Memory B cell (primary cell): Measurements from ENCODE around the gene IL1RAPL2.

Source experiments
- ATAC-seq: fragments of 150-1000 bp; cut with Tn5 transposase; 2 replicates; pipeline ENCODE4 v1.10.0; 2021; ENCODE audit warnings: low read depth, mild to moderate bottlenecking, moderate library complexity
- DNase-seq, 2 donors: peaks; one replicate each; pipeline ENCODE4 v3.0.0; 2022; ENCODE audit warnings: low spot score in 2 of 2
- H3K27ac Mint-ChIP-seq: one replicate; pipeline ENCODE4 v1.8.0; 2022; ENCODE audit warnings: mild to moderate bottlenecking, moderate library complexity, mixed read lengths
- H3K27me3 Mint-ChIP-seq: one replicate; pipeline ENCODE4 v1.8.0; 2022; ENCODE audit warnings: mixed read lengths
- H3K36me3 Mint-ChIP-seq: one replicate; pipeline ENCODE4 v1.8.0; 2022; ENCODE audit warnings: mild to moderate bottlenecking, mixed read lengths
- H3K4me1 Mint-ChIP-seq: one replicate; pipeline ENCODE4 v1.8.0; 2022; ENCODE audit warnings: mixed read lengths
- H3K4me3 Mint-ChIP-seq: one replicate; pipeline ENCODE4 v1.8.0; 2022; ENCODE audit warnings: mild to moderate bottlenecking, moderate library complexity, mixed read lengths
- H3K9me3 Mint-ChIP-seq: one replicate; pipeline ENCODE4 v1.8.0; 2022; ENCODE audit warnings: mixed read lengths

IL1RAPL2 gene

GRCh38 chrX:105136786-105137185 is 570.8 kb downstream of the IL1RAPL2 start:
- no peak for ATAC-seq
- no peak overlapping the region for H3K4me3 Mint-ChIP-seq

GRCh38 chrX:105150036-105150435 is 584.0 kb downstream of the IL1RAPL2 start:
- no peak for ATAC-seq
- no peak overlapping the region for H3K27ac Mint-ChIP-seq
- no peaks in the 10 kb centered on the region for H3K4me1 Mint-ChIP-seq
- DNase-seq = no peak
- no peak overlapping the region for H3K4me3 Mint-ChIP-seq
- H3K27me3 Mint-ChIP-seq = no peaks in the 10 kb centered on the region
- H3K36me3 Mint-ChIP-seq = no peaks in the 10 kb centered on the region
- H3K9me3 Mint-ChIP-seq = no peaks in the 10 kb centered on the region

More at GRCh38 chrX:105136786-105137185, 570.8 kb downstream of the IL1RAPL2 start:
- no peaks in the 10 kb centered on the region for H3K4me1 Mint-ChIP-seq
- H3K36me3 Mint-ChIP-seq = no peaks in the 10 kb centered on the region
- DNase-seq = no peak
- peaks cover 1% of the 10 kb centered on the region for H3K9me3 Mint-ChIP-seq
- H3K27me3 Mint-ChIP-seq = no peaks in the 10 kb centered on the region
- H3K27ac Mint-ChIP-seq = no peak overlapping the region

GRCh38 chrX:105150557-105150956 is 584.6 kb downstream of the IL1RAPL2 start:
- Mint-ChIP-seq H3K4me1 (no peaks in the 10 kb centered on the region), H3K9me3 (no peaks in the 10 kb centered on the region), H3K27me3 (no peaks in the 10 kb centered on the region), H3K27ac (no peak overlapping the region), H3K4me3 (no peak overlapping the region), H3K36me3 (no peaks in the 10 kb centered on the region)
- ATAC-seq (no peak), DNase-seq (no peak)

- no peaks in the 10 kb centered on the region for H3K27me3 Mint-ChIP-seq
- no peak for ATAC-seq
- H3K4me1 Mint-ChIP-seq = no peaks in the 10 kb centered on the region
- no peaks in the 10 kb centered on the region for H3K36me3 Mint-ChIP-seq
- no peaks in the 10 kb centered on the region for H3K9me3 Mint-ChIP-seq
- H3K27ac Mint-ChIP-seq = no peak overlapping the region
- no peak overlapping the region for H3K4me3 Mint-ChIP-seq
- DNase-seq = no peak
These were observed 601.2 kb downstream of the IL1RAPL2 start for GRCh38 chrX:105167233-105167632.

- DNase-seq (no peak), ATAC-seq (no peak)
- H3K9me3 Mint-ChIP-seq = no peaks in the 10 kb centered on the region
- no peak overlapping the region for H3K4me3 Mint-ChIP-seq
- no peaks in the 10 kb centered on the region for H3K27me3 Mint-ChIP-seq
- H3K36me3 Mint-ChIP-seq = no peaks in the 10 kb centered on the region
- H3K4me1 Mint-ChIP-seq = no peaks in the 10 kb centered on the region
- no peak overlapping the region for H3K27ac Mint-ChIP-seq
These were observed 602.6 kb downstream of the IL1RAPL2 start for GRCh38 chrX:105168577-105168976.

GRCh38 chrX:105173071-105173470 is 607.1 kb downstream of the IL1RAPL2 start:
- DNase-seq (no peak), ATAC-seq (no peak)
- no peaks in the 10 kb centered on the region for H3K4me1 Mint-ChIP-seq
- H3K36me3 Mint-ChIP-seq = no peaks in the 10 kb centered on the region
- H3K9me3 Mint-ChIP-seq = peaks cover 2% of the 10 kb centered on the region
- H3K4me3 Mint-ChIP-seq = no peak overlapping the region
- no peaks in the 10 kb centered on the region for H3K27me3 Mint-ChIP-seq
- no peak overlapping the region for H3K27ac Mint-ChIP-seq

GRCh38 chrX:105179644-105180043 is 613.6 kb downstream of the IL1RAPL2 start:
- no peak for ATAC-seq
- Mint-ChIP-seq H3K27ac (no peak overlapping the region), H3K9me3 (no peaks in the 10 kb centered on the region), H3K4me1 (no peaks in the 10 kb centered on the region), H3K36me3 (no peaks in the 10 kb centered on the region), H3K4me3 (no peak overlapping the region), H3K27me3 (no peaks in the 10 kb centered on the region)
- DNase-seq = no peak

GRCh38 chrX:105189093-105189492 is 623.1 kb downstream of the IL1RAPL2 start:
- Mint-ChIP-seq H3K9me3 (no peaks in the 10 kb centered on the region), H3K36me3 (no peaks in the 10 kb centered on the region), H3K4me3 (no peak overlapping the region), H3K4me1 (no peaks in the 10 kb centered on the region), H3K27ac (no peak overlapping the region), H3K27me3 (no peaks in the 10 kb centered on the region)
- ATAC-seq (no peak), DNase-seq (no peak)

- no peak overlapping the region for H3K27ac Mint-ChIP-seq
These were observed 624.4 kb downstream of the IL1RAPL2 start for GRCh38 chrX:105190252-105190853.

GRCh38 chrX:105191878-105192277 is 625.9 kb downstream of the IL1RAPL2 start:
- no peaks in the 10 kb centered on the region for H3K9me3 Mint-ChIP-seq
- ATAC-seq = no peak

More at GRCh38 chrX:105190252-105190853, 624.4 kb downstream of the IL1RAPL2 start:
- Mint-ChIP-seq H3K4me1 (no peaks in the 10 kb centered on the region), H3K27me3 (no peaks in the 10 kb centered on the region), H3K36me3 (no peaks in the 10 kb centered on the region), H3K4me3 (no peak overlapping the region), H3K9me3 (no peaks in the 10 kb centered on the region)
- no peak for ATAC-seq
- DNase-seq = peak; percentile 3 to 18

GRCh38 chrX:105209406-105209805 is 643.4 kb downstream of the IL1RAPL2 start:
- Mint-ChIP-seq H3K4me1 (no peaks in the 10 kb centered on the region), H3K4me3 (no peak overlapping the region), H3K36me3 (no peaks in the 10 kb centered on the region), H3K27me3 (no peaks in the 10 kb centered on the region), H3K27ac (no peak overlapping the region), H3K9me3 (no peaks in the 10 kb centered on the region)
- DNase-seq (no peak), ATAC-seq (no peak)

More at GRCh38 chrX:105191878-105192277, 625.9 kb downstream of the IL1RAPL2 start:
- DNase-seq = no peak
- no peak overlapping the region for H3K4me3 Mint-ChIP-seq
- H3K27ac Mint-ChIP-seq = no peak overlapping the region
- no peaks in the 10 kb centered on the region for H3K27me3 Mint-ChIP-seq
- no peaks in the 10 kb centered on the region for H3K4me1 Mint-ChIP-seq
- no peaks in the 10 kb centered on the region for H3K36me3 Mint-ChIP-seq

GRCh38 chrX:105210258-105210657 is 644.3 kb downstream of the IL1RAPL2 start:
- Mint-ChIP-seq H3K4me1 (no peaks in the 10 kb centered on the region), H3K27ac (no peak overlapping the region)

GRCh38 chrX:105211066-105211575 is 645.1 kb downstream of the IL1RAPL2 start:
- H3K36me3 Mint-ChIP-seq = no peaks in the 10 kb centered on the region
- peaks cover 7% of the 10 kb centered on the region for H3K9me3 Mint-ChIP-seq
- no peak overlapping the region for H3K27ac Mint-ChIP-seq
- H3K4me3 Mint-ChIP-seq = no peak overlapping the region
- no peak for DNase-seq
- no peaks in the 10 kb centered on the region for H3K4me1 Mint-ChIP-seq
- no peaks in the 10 kb centered on the region for H3K27me3 Mint-ChIP-seq
- ATAC-seq = no peak

More at GRCh38 chrX:105210258-105210657, 644.3 kb downstream of the IL1RAPL2 start:
- ATAC-seq = no peak
- no peak for DNase-seq
- Mint-ChIP-seq H3K9me3 (peaks cover 5% of the 10 kb centered on the region), H3K4me3 (no peak overlapping the region), H3K36me3 (no peaks in the 10 kb centered on the region), H3K27me3 (no peaks in the 10 kb centered on the region)

GRCh38 chrX:105219454-105220401 is 653.7 kb downstream of the IL1RAPL2 start:
- Mint-ChIP-seq H3K27me3 (no peaks in the 10 kb centered on the region), H3K9me3 (peaks cover 8% of the 10 kb centered on the region), H3K36me3 (no peaks in the 10 kb centered on the region), H3K27ac (no peak overlapping the region), H3K4me3 (no peak overlapping the region), H3K4me1 (no peaks in the 10 kb centered on the region)
- no peak for ATAC-seq
- DNase-seq = no peak
